ENCODE data around the gene TMEM14C. TPM values are rescaled to one million over a fixed set of nuclear protein-coding genes. Genes with fewer than 3 reads are reported as not detected.

The TMEM14C gene
- total RNA-seq, 4 donors from 2014 or later: 103 to 215 (median 162) TPM

- intact Hi-C loops (cut with DNase I): no loop called here
- no peak overlapping the region for H3K27ac ChIP-seq
- no peak overlapping the region for H3K4me3 ChIP-seq (replicated peaks in 1 of 3)
- H3K9me3 ChIP-seq: no peaks in the 10 kb centered on the region
- TF ChIP-seq CTCF (IDR thresholded peaks at IDR 0.05) (no peak), POLR2A (IDR thresholded peaks at IDR 0.05) (no peak)
- H3K4me1 ChIP-seq: no peaks in the 10 kb centered on the region
- DNase-seq: no peak
- no peaks in the 10 kb centered on the region for H3K27me3 ChIP-seq
- no peaks in the 10 kb centered on the region for H3K36me3 ChIP-seq
- WGBS, 2 donors: 80 to 81% methylated on average over 5 of the region's 5 CpGs
Measured at GRCh38 chr6:10684618-10685017, 38.3 kb upstream of the TMEM14C start.

- no peak overlapping the region for H3K4me3 ChIP-seq (replicated peaks in 1 of 3)
- no peak for DNase-seq
- H3K27ac ChIP-seq: no peak overlapping the region
- no peak for TF ChIP-seq POLR2A (IDR thresholded peaks at IDR 0.05)
- TF ChIP-seq CTCF (IDR thresholded peaks at IDR 0.05): no peak
- no peaks in the 10 kb centered on the region for H3K36me3 ChIP-seq
- intact Hi-C loops (cut with DNase I): no loop called here
- H3K9me3 ChIP-seq: no peaks in the 10 kb centered on the region
- WGBS, 2 donors: 77 to 78% methylated on average over 3 of the region's 3 CpGs
- H3K27me3 ChIP-seq: no peaks in the 10 kb centered on the region
- H3K4me1 ChIP-seq: no peaks in the 10 kb centered on the region
Measured at GRCh38 chr6:10685092-10685915, 37.6 kb upstream of the TMEM14C start.

- intact Hi-C loops (cut with DNase I): no loop called here
- DNase-seq: no peak
- H3K27ac ChIP-seq: no peak overlapping the region
- no peaks in the 10 kb centered on the region for H3K4me1 ChIP-seq
- no peaks in the 10 kb centered on the region for H3K9me3 ChIP-seq
- H3K4me3 ChIP-seq (replicated peaks in 1 of 3): no peak overlapping the region
- TF ChIP-seq CTCF (IDR thresholded peaks at IDR 0.05): no peak
- no peak for TF ChIP-seq POLR2A (IDR thresholded peaks at IDR 0.05)
- no peaks in the 10 kb centered on the region for H3K27me3 ChIP-seq
- 81 to 84% methylated on average over 8 of the region's 8 CpGs for WGBS, 2 donors
- H3K36me3 ChIP-seq: no peaks in the 10 kb centered on the region
Measured at GRCh38 chr6:10686901-10687300, 36.0 kb upstream of the TMEM14C start.

GRCh38 chr6:10687582-10687981 lies 35.3 kb upstream of the TMEM14C start:
- Histone ChIP-seq H3K4me1 (no peaks in the 10 kb centered on the region), H3K27ac (no peak overlapping the region), H3K36me3 (no peaks in the 10 kb centered on the region), H3K9me3 (no peaks in the 10 kb centered on the region), H3K27me3 (no peaks in the 10 kb centered on the region), H3K4me3 (replicated peaks in 1 of 3) (no peak overlapping the region)
- no peak for DNase-seq
- 35 to 36% methylated on average over 6 of the region's 6 CpGs for WGBS, 2 donors
- intact Hi-C loops (cut with DNase I): no loop called here
- no peak for TF ChIP-seq CTCF (IDR thresholded peaks at IDR 0.05)
- no peak for TF ChIP-seq POLR2A (IDR thresholded peaks at IDR 0.05)

- H3K36me3 ChIP-seq: no peaks in the 10 kb centered on the region
- intact Hi-C loops (cut with DNase I): loop anchor here (10.0 kb wide), 2 partner anchors 54 to 176 kb away; partner anchors contain the start of gene TMEM14B
- no peaks in the 10 kb centered on the region for H3K27me3 ChIP-seq
- 50 to 53% methylated on average over 15 of the region's 15 CpGs for WGBS, 2 donors
- H3K4me3 ChIP-seq (replicated peaks in 1 of 3): no peak overlapping the region
- peaks cover 16 to 19% of the 10 kb centered on the region in 2 donors for H3K4me1 ChIP-seq
- DNase-seq: no peak
- TF ChIP-seq POLR2A (IDR thresholded peaks at IDR 0.05) (no peak), CTCF (IDR thresholded peaks at IDR 0.05) (no peak)
- H3K9me3 ChIP-seq: no peaks in the 10 kb centered on the region
- H3K27ac ChIP-seq: no peak overlapping the region
Measured at GRCh38 chr6:10690651-10691445, 32.0 kb upstream of the TMEM14C start.
